Loucy (cell line): ENCODE measurements around the gene HOMER1.

Experiments used
- CTCF ChIP-seq: fragments of 200-600 bp; sonication (generic); conservative IDR thresholded peaks from 2 replicates; pipeline ENCODE4 v1.5.1; 2014; ENCODE audit warnings: mild to moderate bottlenecking, antibody characterized with exemption, low read length
- EZH2phosphoT487 ChIP-seq: fragments of 200-600 bp; IDR thresholded peaks from 2 replicates; pipeline ENCODE4 v1.6.1; 2018; ENCODE audit warnings: antibody characterized with exemption, mild to moderate bottlenecking, moderate library complexity, borderline replicate concordance

- TF ChIP-seq CTCF (peak; percentile 37), EZH2phosphoT487 (no peak)
These were observed 179.9 kb downstream of the HOMER1 start for GRCh38 chr5:79333852-79334557.
